Measurements from ENCODE around the gene TBC1D7.

DNA sequence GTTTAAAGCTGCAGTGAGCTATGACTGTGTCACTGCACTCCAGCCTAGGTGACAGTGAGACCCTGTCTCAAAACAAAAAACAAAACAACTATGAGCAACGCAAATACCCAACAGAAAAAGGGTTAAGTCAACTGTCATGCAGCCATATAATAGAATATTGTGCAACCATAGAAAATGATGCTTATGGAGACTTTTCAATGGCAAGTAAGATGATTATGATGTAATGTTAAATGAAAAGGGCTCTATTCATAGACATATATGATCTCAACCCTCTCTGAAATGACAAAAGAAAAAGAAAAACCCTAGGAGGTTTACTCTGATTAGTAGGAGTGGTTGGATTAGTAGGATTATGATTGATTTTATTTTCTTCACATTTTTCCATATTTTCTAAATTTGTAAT is 41.3 kb upstream of the TBC1D7 start:
- TF ChIP-seq, protein P1, sequence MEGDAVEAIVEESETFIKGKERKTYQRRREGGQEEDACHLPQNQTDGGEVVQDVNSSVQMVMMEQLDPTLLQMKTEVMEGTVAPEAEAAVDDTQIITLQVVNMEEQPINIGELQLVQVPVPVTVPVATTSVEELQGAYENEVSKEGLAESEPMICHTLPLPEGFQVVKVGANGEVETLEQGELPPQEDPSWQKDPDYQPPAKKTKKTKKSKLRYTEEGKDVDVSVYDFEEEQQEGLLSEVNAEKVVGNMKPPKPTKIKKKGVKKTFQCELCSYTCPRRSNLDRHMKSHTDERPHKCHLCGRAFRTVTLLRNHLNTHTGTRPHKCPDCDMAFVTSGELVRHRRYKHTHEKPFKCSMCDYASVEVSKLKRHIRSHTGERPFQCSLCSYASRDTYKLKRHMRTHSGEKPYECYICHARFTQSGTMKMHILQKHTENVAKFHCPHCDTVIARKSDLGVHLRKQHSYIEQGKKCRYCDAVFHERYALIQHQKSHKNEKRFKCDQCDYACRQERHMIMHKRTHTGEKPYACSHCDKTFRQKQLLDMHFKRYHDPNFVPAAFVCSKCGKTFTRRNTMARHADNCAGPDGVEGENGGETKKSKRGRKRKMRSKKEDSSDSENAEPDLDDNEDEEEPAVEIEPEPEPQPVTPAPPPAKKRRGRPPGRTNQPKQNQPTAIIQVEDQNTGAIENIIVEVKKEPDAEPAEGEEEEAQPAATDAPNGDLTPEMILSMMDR (IDR thresholded peaks at IDR 0.05 in 8 of 11, conservative IDR thresholded peaks at IDR 0.05 in 3 of 11) = no peak
- TF ChIP-seq POLR2A (IDR thresholded peaks at IDR 0.05) = no peak
